SK-N-SH (cell line): ENCODE results near the gene CYP1B1. TPM values are rescaled to one million over a fixed set of nuclear protein-coding genes. Genes with fewer than 3 reads are reported as not detected.
"Not testable (repeated sequence)": the region's sequence is repeated elsewhere in the genome, so short reads cannot be mapped to it uniquely, and the experiment has no call there.

Experiments used
- CTCF ChIA-PET: fragments of 300-600, 350-600 bp; formaldehyde crosslinking; extraction: SDS; loops from one replicate; lab custom pipeline; 2021; lab: Yijun Ruan, JAX
- POLR2A ChIA-PET: fragments of 350-600 bp; sonication (Branson Sonifier 250); formaldehyde crosslinking; extraction: SDS; loops from one replicate; lab custom pipeline; 2020; ENCODE audit warnings: antibody characterized with exemption, inconsistent platforms; lab: Yijun Ruan, JAX
- DNase-seq: peaks from one replicate; pipeline ENCODE4 v3.0.0; 2012
- H2AFZ ChIP-seq: fragments of 200-600 bp; sonication (generic); 2 replicates; pipeline ENCODE4 v1.8.1; 2016; ENCODE audit warnings: antibody characterized with exemption, mild to moderate bottlenecking, low read depth
- H3F3A ChIP-seq: fragments of 200-600 bp; sonication (generic); replicated peaks from 2 replicates; pipeline ENCODE3; 2016; ENCODE audit warnings: antibody characterized with exemption, mild to moderate bottlenecking; ENCODE audit not compliant: insufficient read depth
- H3K27ac ChIP-seq, 2 experiments: fragments of 200-500 bp in 1 of 2; fragments of 200-600 bp in 1 of 2; sonication (Bioruptor generic) in 1 of 2; sonication (generic), shearing (Covaris generic) in 1 of 2; 2 replicates each; pipeline versions ENCODE4 v1.5.1 to v1.6.1; 2014 to 2016; ENCODE audit warnings: low read depth in 2 of 2, inconsistent platforms in 1 of 2, low read length in 1 of 2, mild to moderate bottlenecking in 1 of 2, mixed read lengths in 1 of 2
- H3K27me3 ChIP-seq: fragments of 200-600 bp; sonication (generic), shearing (Covaris generic); 2 replicates; pipeline ENCODE4 v1.6.1; 2016; ENCODE audit warnings: mixed run types; ENCODE audit not compliant: insufficient read depth
- H3K36me3 ChIP-seq, 2 experiments: fragments of 200-500 bp in 1 of 2; fragments of 200-600 bp in 1 of 2; sonication (Bioruptor generic) in 1 of 2; sonication (generic) in 1 of 2; replicated peaks in 1 of 2; 2 replicates each; pipeline versions ENCODE3 to v1.5.1; 2014 to 2016; ENCODE audit warnings: low read length in 1 of 2, mild to moderate bottlenecking in 1 of 2; ENCODE audit not compliant: insufficient read depth in 2 of 2, control insufficient read depth in 1 of 2
- H3K4me1 ChIP-seq, 2 experiments: fragments of 200-500 bp in 1 of 2; fragments of 200-600 bp in 1 of 2; sonication (Bioruptor generic) in 1 of 2; sonication (generic), shearing (Covaris generic) in 1 of 2; 2 replicates each; pipeline versions ENCODE4 v1.5.1 to v1.6.1; 2014 to 2016; ENCODE audit warnings: low read depth in 1 of 2, low read length in 1 of 2, mixed run types in 1 of 2; ENCODE audit not compliant: insufficient read depth in 2 of 2, control insufficient read depth in 1 of 2
- H3K4me2 ChIP-seq: fragments of 200-600 bp; sonication (generic), shearing (Covaris generic); 2 replicates; pipeline ENCODE4 v1.6.1; 2017; ENCODE audit warnings: mixed run types
- H3K4me3 ChIP-seq, 2 experiments: fragments of 200-500 bp in 1 of 2; fragments of 200-600 bp in 1 of 2; sonication (Bioruptor generic) in 1 of 2; sonication (generic), shearing (Covaris generic) in 1 of 2; 2 replicates each; pipeline versions ENCODE4 v1.5.1 to v1.8.1; 2014 to 2016; ENCODE audit warnings: low read depth in 2 of 2, inconsistent platforms in 1 of 2, low read length in 1 of 2, mild to moderate bottlenecking in 1 of 2, mixed read lengths in 1 of 2, moderate library complexity in 1 of 2
- H3K79me2 ChIP-seq: fragments of 200-600 bp; sonication (generic); 2 replicates; pipeline ENCODE4 v1.8.1; 2017; ENCODE audit warnings: mild to moderate bottlenecking; ENCODE audit not compliant: insufficient read depth
- H3K9ac ChIP-seq: fragments of 200-600 bp; sonication (generic); 2 replicates; pipeline ENCODE4 v1.6.1; 2017; ENCODE audit warnings: mixed run types
- H3K9me2 ChIP-seq: fragments of 200-600 bp; sonication (generic); 2 replicates; pipeline ENCODE4 v1.6.1; 2017; ENCODE audit warnings: mixed run types
- H3K9me3 ChIP-seq: fragments of 200-600 bp; sonication (generic); 2 replicates; pipeline ENCODE4 v1.6.1; 2017; ENCODE audit warnings: mixed run types, mild to moderate bottlenecking, moderate library complexity
- H4K20me1 ChIP-seq: fragments of 200-600 bp; sonication (generic); 2 replicates; pipeline ENCODE4 v1.6.1; 2017; ENCODE audit warnings: mild to moderate bottlenecking, mixed run types; ENCODE audit not compliant: insufficient read depth
- EP300 ChIP-seq, 2 experiments: IDR thresholded peaks; 2 replicates each; pipeline versions ENCODE4 v1.4.0 to v1.6.1; 2012; ENCODE audit warnings: borderline replicate concordance in 1 of 2, low read depth in 1 of 2, low read length in 1 of 2
- FOSL2 ChIP-seq: IDR thresholded peaks from 2 replicates; pipeline ENCODE4 v1.4.0; 2012; ENCODE audit warnings: low read depth, mild to moderate bottlenecking, moderate library complexity, borderline replicate concordance
- FOXM1 ChIP-seq: IDR thresholded peaks from 2 replicates; pipeline ENCODE4 v1.4.0; 2012; ENCODE audit warnings: low read depth, mild to moderate bottlenecking
- GATA2 ChIP-seq: sonication (generic); formaldehyde crosslinking; IDR thresholded peaks from 2 replicates; pipeline ENCODE4 v1.5.0; 2020; ENCODE audit warnings: mild to moderate bottlenecking, missing genetic modification reagents
- RAD21 ChIP-seq: IDR thresholded peaks from 2 replicates; pipeline ENCODE4 v1.6.1; 2012; ENCODE audit warnings: mild to moderate bottlenecking, low read length
- RFX5 ChIP-seq: IDR thresholded peaks from 2 replicates; pipeline ENCODE4 v1.6.1; 2012; ENCODE audit warnings: mild to moderate bottlenecking, improper control_type of control experiment, low read length
- SMC3 ChIP-seq: IDR thresholded peaks from 2 replicates; pipeline ENCODE4 v1.6.1; 2012; ENCODE audit warnings: low read depth, low read length, improper control_type of control experiment
- TAF1 ChIP-seq: IDR thresholded peaks from 2 replicates; pipeline ENCODE4 v1.6.1; 2012; ENCODE audit warnings: low read depth, mild to moderate bottlenecking, low read length, moderate library complexity, borderline replicate concordance
- WGBS: methylation state at CpG from one replicate; pipeline ENCODE4 v1.1.6; 2017; ENCODE audit warnings: low lambda C conversion rate; 5-methylcytosine and 5-hydroxymethylcytosine counted together
- polyA plus RNA-seq, 3 experiments: library from polyadenylated mRNA; depleted of rRNA; stranded (reverse); fragments of >200 nt; gene quantifications; 2 replicates each; pipeline ENCODE4 v1.2.3, GENCODE V29; 2012

Gene CYP1B1
- polyA plus RNA-seq, 1 of the 3 experiments (the other 2 are of a cell fraction) = 0.20 TPM

DNA sequence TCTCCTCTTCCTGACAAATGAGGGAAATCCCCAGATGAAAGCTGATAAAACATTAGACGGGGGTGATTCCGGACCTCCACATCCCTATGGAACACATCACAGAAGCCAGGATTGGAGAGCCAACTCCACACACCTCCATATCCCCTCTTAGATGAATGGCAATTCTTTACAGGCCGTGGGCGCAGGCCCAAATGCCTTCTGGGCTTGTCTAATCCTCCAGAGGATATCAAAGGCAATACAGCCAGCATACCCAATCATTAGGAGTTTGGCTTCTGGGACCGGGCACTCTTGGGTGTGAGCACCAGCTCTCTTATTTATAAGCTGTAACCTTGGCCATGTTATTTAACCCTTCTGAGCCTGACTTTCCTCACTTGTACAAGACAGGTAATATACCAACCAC lies 15.0 kb upstream of the CYP1B1 start:
- no peak for TF ChIP-seq GATA2 (CRISPR knock-in tag)
- TF ChIP-seq TAF1 = no peak
- no peak for TF ChIP-seq RAD21
- TF ChIP-seq EP300 (IDR thresholded peaks at IDR 0.05; ENCODE audit: borderline replicate concordance in 1 of 2, low read depth in 1 of 2, low read length in 1 of 2) = no peak
- TF ChIP-seq FOXM1 = no peak
- no peak for TF ChIP-seq RFX5
- TF ChIP-seq FOSL2 = no peak
- TF ChIP-seq SMC3 = no peak
- Histone ChIP-seq H3K4me3 (no peak overlapping the region), H4K20me1 (no peaks in the 10 kb centered on the region), H3K27ac (no peak overlapping the region), H3F3A (no peaks in the 10 kb centered on the region), H3K9me2 (no peaks in the 10 kb centered on the region), H2AFZ (no peak overlapping the region), H3K79me2 (no peaks in the 10 kb centered on the region), H3K36me3 (no peaks in the 10 kb centered on the region), H3K27me3 (peaks cover 9% of the 10 kb centered on the region; the same call in 1 of the 2 replicates), H3K9ac (no peak overlapping the region), H3K9me3 (no peaks in the 10 kb centered on the region), H3K4me2 (no peak overlapping the region), H3K4me1 (peaks cover 0 to 30% of the 10 kb centered on the region in 2 experiments; a peak in 2 of 4 replicates)
- ChIA-PET POLR2A (no interaction called here), CTCF (interaction anchor here (0.6 to 4.7 kb wide), 8 partner anchors 11 to 695 kb away, joined by 3 to 29 read pairs (median 6); partner anchors contain the start of gene CYP1B1)
- no peak for DNase-seq
- WGBS = 52% methylated on average over 5 of the region's 5 CpGs

DNA sequence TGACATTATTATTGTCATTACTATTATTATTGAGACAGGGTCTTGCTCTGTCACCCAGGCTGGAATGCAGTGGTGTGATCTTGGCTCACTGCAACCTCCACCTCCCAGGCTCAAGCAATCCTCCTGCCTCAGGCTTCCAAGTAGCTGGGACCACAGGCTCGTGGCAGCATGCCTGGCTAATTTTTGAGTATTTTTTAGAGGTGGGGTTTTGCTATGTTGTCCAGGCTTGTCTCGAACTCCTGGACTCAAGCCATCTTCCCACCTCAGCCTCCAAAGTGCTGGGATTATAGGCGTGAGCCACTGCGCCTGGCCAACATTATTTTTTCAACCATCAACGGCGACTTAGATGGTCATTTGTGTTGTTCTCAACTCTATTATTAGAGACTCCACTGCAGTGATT lies 14.3 kb upstream of the CYP1B1 start:
- DNase-seq, H3K9me2 ChIP-seq, H3K79me2 ChIP-seq, H3F3A ChIP-seq, H3K4me3 ChIP-seq, H3K4me2 ChIP-seq, POLR2A ChIA-PET, H4K20me1 ChIP-seq, H2AFZ ChIP-seq, H3K9me3 ChIP-seq, H3K27ac ChIP-seq, H3K9ac ChIP-seq, H3K27me3 ChIP-seq, H3K36me3 ChIP-seq: not testable (repeated sequence)
- H3K4me1 ChIP-seq = peaks cover 0 to 23% of the 10 kb centered on the region in 2 experiments; a peak in 2 of 4 replicates
- CTCF ChIA-PET = interaction anchor here (3.1 to 4.7 kb wide), 2 partner anchors 14 to 25 kb away, joined by 10 to 29 read pairs; partner anchors contain the start of gene CYP1B1
- 78% methylated on average over 6 of the region's 6 CpGs for WGBS

DNA sequence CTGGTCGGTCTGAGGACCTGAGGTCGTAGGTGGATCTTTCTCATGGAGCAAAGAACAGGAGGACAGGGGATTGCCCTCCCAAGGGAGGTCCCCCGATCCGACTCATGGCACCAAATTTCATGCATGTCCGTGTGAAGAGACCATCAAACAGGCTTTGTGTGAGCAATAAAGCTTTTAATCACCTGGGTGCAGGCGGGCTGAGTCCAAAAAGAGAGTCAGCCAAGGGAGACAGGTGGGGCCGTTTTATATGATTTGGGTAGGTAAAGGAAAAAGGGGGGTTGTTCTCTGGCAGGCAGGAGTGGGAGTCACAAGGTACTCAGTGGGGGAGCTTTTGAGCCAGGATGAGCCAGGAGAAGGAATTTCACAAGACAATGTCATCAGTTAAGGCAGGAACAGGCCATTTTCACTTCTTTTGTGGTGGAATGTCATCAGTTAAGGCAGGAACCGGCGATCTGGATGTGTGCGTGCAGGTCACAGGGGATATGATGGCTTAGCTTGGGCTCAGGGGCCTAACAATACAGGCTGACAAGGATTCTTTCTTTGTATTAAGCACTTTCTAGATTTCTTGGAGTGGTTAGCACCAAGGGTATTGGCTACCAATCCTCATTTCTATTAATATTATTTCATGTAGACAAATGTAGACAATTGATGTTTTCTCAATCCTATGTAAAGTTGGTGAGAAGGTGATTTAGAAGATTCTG lies 10.2 kb upstream of the CYP1B1 start:
- POLR2A ChIA-PET = not testable (repeated sequence)

DNA sequence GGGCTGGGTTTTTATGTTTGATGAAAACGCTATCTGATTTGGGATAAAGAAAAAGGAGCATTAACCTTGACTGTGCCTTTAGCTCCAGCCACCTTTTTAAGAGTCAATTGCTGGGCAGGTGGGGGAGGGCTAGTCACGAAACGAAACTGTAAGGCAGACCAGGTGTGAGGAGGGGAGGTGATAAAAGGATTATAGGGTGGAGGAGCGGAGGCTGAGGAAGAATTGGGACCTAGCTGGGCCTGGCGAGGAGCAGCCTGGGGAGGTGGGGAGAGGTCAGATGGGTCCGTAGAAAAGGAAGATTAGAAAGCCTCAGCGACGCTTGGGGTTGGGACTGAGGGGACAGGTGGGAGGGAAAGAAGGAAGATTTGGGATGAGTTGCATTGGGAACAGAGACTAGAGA lies 8.6 kb upstream of the CYP1B1 start:
- H3K9me2 ChIP-seq, CTCF ChIA-PET, H3K9ac ChIP-seq: not testable (repeated sequence)

More for the DNA sequence above, 10.2 kb upstream of the CYP1B1 start:
- not testable (repeated sequence) for H2AFZ ChIP-seq, H3K9me2 ChIP-seq, H3K9me3 ChIP-seq, H3K4me1 ChIP-seq, H3F3A ChIP-seq, H3K4me3 ChIP-seq, H3K9ac ChIP-seq, H3K79me2 ChIP-seq, H3K27me3 ChIP-seq, DNase-seq, H3K27ac ChIP-seq, H3K4me2 ChIP-seq, H3K36me3 ChIP-seq, H4K20me1 ChIP-seq
- 77% methylated on average over 10 of the region's 10 CpGs for WGBS
- CTCF ChIA-PET = interaction anchor here (1.0 to 2.8 kb wide), 3 partner anchors 9 to 189 kb away, joined by 4 to 6 read pairs (median 5); no protein-coding TSS in a partner anchor

GRCh38 chr2:38082727-38083126 lies 6.8 kb upstream of the CYP1B1 start:
- H3K27me3 ChIP-seq, H4K20me1 ChIP-seq, H3K79me2 ChIP-seq, H3K4me2 ChIP-seq, H3K4me3 ChIP-seq, H3F3A ChIP-seq, H3K9ac ChIP-seq, CTCF ChIA-PET, H3K4me1 ChIP-seq, H3K36me3 ChIP-seq, H3K9me2 ChIP-seq, H3K9me3 ChIP-seq, H2AFZ ChIP-seq, POLR2A ChIA-PET, H3K27ac ChIP-seq, DNase-seq: not testable (repeated sequence)
- 83% methylated on average over 9 of the region's 9 CpGs for WGBS

More for the DNA sequence above, 8.6 kb upstream of the CYP1B1 start:
- WGBS = 76% methylated on average over 8 of the region's 8 CpGs
- H3K79me2 ChIP-seq, POLR2A ChIA-PET, H3K36me3 ChIP-seq, H3F3A ChIP-seq, H3K9me3 ChIP-seq, H4K20me1 ChIP-seq, H3K27me3 ChIP-seq, H3K27ac ChIP-seq, H2AFZ ChIP-seq, DNase-seq, H3K4me1 ChIP-seq, H3K4me2 ChIP-seq, H3K4me3 ChIP-seq: not testable (repeated sequence)
